ENCODE measurements around the gene NIPAL1. TPM values are rescaled to one million over a fixed set of nuclear protein-coding genes. Genes with fewer than 3 reads are reported as not detected.

The NIPAL1 gene
- 0.50 and 0.80 TPM in 2 replicates for polyA plus RNA-seq

DNA sequence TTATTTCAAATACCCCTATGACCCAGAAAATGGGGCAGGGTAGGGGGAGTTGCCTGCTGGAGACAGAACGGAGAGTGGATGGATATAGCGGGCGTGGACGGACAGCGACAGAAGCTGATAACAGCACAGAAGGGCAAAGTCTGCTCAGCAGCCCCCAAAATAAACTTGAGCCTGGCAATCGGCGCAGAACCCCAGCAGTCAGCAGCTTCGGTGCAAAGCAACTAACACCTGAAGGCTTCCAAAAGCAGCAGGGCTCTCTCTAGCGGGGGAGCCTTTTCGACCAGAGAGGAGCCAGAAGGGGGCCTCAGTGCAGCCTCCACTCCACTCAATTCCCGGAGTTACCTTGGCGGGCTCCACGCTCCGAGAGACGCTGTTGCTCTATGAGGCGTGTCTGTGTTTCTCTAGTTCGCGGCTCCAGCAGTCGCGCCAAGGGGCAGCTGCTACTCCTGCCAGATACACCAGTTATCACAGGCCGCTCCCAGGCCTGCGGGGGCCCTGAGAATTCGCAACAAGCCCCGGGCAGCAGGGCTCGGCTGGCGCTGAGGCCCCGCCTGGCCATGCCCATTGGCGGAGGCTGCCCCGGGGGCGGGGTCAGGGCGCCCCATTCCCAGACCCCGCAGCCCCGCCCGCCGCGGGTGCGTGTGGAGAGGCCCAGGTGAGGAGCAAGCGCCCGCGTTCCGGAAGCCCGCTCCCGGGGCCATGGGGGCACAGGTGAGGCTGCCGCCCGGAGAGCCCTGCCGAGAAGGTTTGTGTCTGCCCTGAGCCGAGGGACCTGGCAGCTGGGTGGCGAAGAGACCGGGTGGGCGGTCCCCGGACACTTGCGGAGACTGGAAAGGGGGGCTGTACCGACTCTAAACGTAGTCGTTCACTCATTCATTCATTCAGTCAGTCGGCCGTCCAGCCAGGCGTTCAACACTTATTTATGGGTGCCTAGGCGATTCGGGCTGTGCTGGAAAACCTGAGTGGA is at the start of gene NIPAL1, which contains the start of gene CNGA1:
Gene NIPAL1 (plus strand): TSS at position 632 of the 967 bp plus-strand sequence. CDS start 68 bp downstream, at position 700.
Gene CNGA1 (minus strand): TSS at position 541 of the 967 bp plus-strand sequence. CDS start 63,992 bp downstream, outside the sequence.

Other genes starting within 250 kb of the NIPAL1 start
- gene CORIN, start 178.7 kb upstream of the NIPAL1 start, polyA plus RNA-seq, result 1.2 and 1.7 TPM in 2 replicates
- gene NFXL1, start 102.2 kb upstream of the NIPAL1 start, polyA plus RNA-seq, result 4.6 and 8.6 TPM in 2 replicates
- gene CNGA1, start 91 bp upstream of the NIPAL1 start, polyA plus RNA-seq, result 0.46 TPM in 1 of 2 replicates, not detected in the other
- 0.85 TPM in 1 of 2 replicates, not detected in the other for gene TXK, start 117.5 kb downstream of the NIPAL1 start, polyA plus RNA-seq